ENCODE measurements around the gene CELF5. TPM values are rescaled to one million over a fixed set of nuclear protein-coding genes. Genes with fewer than 3 reads are reported as not detected.
A peak's percentile ranks its signal among the peaks of the same experiment; 100 is the strongest.

The CELF5 gene
- total RNA-seq, 2 experiments from 2014 or later: 0.20 to 0.56 TPM

DNA sequence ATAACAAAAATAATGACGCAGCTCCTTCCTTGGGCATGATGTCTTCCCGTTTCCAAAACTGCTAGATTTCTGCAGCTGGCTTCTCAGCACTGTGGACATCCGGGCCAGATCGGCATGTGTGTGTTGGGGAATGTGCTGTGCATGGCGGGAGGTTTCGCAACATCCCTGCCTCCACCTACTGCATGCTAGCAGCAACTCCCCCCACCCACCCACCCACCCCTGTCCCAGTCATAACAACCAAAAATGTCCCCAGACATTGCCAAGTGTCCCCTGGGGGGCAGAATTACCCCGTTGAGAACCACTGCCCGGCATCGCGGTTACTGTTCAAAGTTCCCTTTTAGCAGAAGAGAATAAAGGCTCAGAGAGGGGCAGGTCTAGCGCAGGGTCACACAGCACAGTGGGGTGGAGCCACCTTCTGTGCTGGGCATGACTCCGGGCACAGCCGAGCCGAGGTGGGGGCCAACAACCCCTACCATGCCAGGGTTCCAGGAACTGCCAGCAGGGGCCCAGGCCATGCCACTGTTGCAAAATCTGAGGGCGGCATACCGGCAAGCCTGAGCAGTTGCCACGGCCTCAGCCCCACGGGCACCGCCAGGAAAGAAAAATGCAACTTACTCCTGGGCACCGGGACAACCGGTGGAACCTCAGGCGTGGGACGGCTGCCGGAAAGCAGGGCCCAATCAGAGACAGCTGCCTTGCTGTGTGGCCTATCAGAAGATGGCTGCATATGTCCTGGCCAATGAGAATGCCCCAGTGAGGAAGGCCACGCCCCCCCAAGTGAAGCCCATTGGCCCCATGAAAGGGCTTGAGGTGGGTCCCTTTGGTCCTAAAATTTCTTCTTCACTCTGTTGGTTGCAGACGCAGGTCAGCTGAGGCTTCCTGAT is 119.4 kb downstream of the CELF5 start:
- Mint-ChIP-seq H3K4me3 (peak overlapping the region; percentile 41), H3K9me3 (no peaks in the 10 kb centered on the region), H3K27me3 (no peaks in the 10 kb centered on the region), H3K27ac (no peak overlapping the region), H3K4me1 (ENCODE audit: low read depth) (peaks cover 5% of the 10 kb centered on the region), H3K36me3 (ENCODE audit: low read depth) (no peaks in the 10 kb centered on the region)
- DNase-seq (peak; percentile 81), ATAC-seq (peak; percentile 86)
- TF ChIP-seq, protein P1, sequence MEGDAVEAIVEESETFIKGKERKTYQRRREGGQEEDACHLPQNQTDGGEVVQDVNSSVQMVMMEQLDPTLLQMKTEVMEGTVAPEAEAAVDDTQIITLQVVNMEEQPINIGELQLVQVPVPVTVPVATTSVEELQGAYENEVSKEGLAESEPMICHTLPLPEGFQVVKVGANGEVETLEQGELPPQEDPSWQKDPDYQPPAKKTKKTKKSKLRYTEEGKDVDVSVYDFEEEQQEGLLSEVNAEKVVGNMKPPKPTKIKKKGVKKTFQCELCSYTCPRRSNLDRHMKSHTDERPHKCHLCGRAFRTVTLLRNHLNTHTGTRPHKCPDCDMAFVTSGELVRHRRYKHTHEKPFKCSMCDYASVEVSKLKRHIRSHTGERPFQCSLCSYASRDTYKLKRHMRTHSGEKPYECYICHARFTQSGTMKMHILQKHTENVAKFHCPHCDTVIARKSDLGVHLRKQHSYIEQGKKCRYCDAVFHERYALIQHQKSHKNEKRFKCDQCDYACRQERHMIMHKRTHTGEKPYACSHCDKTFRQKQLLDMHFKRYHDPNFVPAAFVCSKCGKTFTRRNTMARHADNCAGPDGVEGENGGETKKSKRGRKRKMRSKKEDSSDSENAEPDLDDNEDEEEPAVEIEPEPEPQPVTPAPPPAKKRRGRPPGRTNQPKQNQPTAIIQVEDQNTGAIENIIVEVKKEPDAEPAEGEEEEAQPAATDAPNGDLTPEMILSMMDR (IDR thresholded peaks at IDR 0.05): peak; percentile 22
- CTCF ChIA-PET: interaction anchor here (0.6 to 1.9 kb wide), 10 partner anchors 10 to 135 kb away, joined by 3 to 8 read pairs (median 4); no protein-coding TSS in a partner anchor
- POLR2A ChIA-PET: no interaction called here
- intact Hi-C loops (cut with micrococcal nuclease): no loop called here

DNA sequence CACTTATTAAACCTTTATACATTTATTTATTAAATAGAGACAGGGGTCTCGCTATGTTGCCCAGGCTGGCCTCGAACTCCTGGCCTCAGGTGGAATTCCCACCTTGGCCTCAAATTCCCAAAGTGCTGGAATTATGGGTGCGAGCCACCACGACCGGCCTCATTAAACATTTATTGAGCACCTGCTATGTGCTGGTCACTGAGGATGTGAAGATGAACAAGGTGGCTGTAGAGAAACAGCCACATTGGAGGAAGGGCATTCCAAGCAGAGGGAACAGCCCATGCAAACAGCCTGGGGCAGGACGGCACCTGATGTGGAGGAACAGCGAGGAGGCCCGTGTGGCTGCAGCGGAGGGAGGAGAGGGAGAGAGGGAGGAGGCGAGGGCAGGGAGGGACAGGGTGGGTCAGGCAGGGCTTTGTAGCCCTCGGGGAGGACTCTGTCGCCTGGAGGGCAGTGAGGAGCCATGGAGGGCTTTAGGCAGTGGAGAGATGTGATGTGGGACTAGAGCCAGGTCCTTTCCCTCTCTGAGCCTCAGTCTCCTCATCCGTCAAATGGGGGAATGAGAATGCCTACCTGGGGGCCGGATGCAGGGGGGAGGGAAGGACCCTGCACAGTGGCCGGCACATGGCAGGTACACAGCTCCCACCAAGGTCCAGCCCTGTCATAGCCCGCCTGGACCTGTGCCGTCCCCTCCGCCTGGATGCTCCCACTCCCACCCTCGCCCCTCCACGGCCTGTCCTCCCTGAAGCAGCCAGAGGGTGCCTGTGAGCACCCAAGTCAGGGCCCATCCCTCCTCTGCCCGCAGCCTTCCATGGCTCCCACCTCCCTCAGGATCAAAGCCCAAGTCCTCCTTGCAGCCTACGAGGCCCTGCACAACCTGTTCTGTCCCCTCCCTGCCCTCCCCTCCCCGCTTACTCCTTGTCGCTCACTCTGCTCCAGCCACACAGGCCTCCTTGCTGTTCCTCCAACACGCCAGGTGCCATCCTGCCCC is 120.4 kb downstream of the CELF5 start:
- Mint-ChIP-seq H3K9me3 (no peaks in the 10 kb centered on the region), H3K27me3 (no peaks in the 10 kb centered on the region), H3K36me3 (ENCODE audit: low read depth) (no peaks in the 10 kb centered on the region), H3K4me1 (ENCODE audit: low read depth) (peaks cover 5% of the 10 kb centered on the region), H3K4me3 (no peak overlapping the region), H3K27ac (no peak overlapping the region)
- TF ChIP-seq, protein P1 (IDR thresholded peaks at IDR 0.05): no peak
- intact Hi-C loops (cut with micrococcal nuclease): no loop called here
- CTCF ChIA-PET: interaction anchor here (1.0 to 1.9 kb wide), 3 partner anchors 81 to 134 kb away, joined by 3 to 6 read pairs (median 4); no protein-coding TSS in a partner anchor
- POLR2A ChIA-PET: no interaction called here
- ATAC-seq (no peak), DNase-seq (no peak)

DNA sequence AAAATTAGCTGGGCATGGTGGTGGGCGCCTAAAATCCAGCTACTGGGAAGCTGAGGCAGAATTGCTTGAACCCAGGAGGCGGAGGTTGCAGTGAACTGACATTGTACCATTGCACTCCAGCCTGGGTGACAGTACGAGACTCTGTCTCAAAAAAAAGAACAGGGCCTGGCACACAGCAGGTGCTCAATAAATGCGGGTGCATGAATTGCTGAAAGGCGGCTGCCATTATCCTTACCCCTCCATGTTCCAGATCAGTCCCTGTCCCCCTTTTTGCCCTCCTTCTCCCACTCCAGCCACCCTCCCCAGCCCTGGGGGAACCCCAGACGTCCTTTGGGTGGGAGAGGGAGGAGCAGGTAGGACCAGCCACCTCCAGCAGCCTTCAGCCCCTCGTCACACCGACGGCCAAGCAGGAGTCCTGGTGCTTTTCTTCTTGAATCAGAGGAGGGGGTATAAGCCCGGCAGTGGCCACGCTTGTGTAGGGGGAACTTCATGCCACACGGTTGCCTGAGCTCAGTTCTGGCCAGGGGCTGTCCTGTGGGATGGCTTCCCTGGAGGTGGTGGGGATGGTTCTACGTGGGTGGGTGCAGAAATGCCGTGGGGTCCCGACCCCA is 121.5 kb downstream of the CELF5 start:
- H3K36me3 Mint-ChIP-seq (ENCODE audit: low read depth): no peaks in the 10 kb centered on the region
- TF ChIP-seq, protein P1 (IDR thresholded peaks at IDR 0.05): no peak
- DNase-seq (no peak), ATAC-seq (no peak)
- no peak overlapping the region for H3K27ac Mint-ChIP-seq
- H3K9me3 Mint-ChIP-seq: no peaks in the 10 kb centered on the region
- CTCF ChIA-PET: interaction anchor here (2.3 kb wide), 1 partner anchor 83 kb away, joined by 7 read pairs; no protein-coding TSS in a partner anchor
- peaks cover 5% of the 10 kb centered on the region for H3K4me1 Mint-ChIP-seq (ENCODE audit: low read depth)
- POLR2A ChIA-PET: no interaction called here
- intact Hi-C loops (cut with micrococcal nuclease): no loop called here
- H3K4me3 Mint-ChIP-seq: no peak overlapping the region
- H3K27me3 Mint-ChIP-seq: no peaks in the 10 kb centered on the region

Other genes with a start within 250 kb of the CELF5 start
- gene TLE6, start 247.1 kb upstream of the CELF5 start, total RNA-seq: 1 to 10 TPM; 3.5 to 5.1 TPM
- 1 to 10 TPM; 2.8 to 3.0 TPM for gene TLE2, start 195.4 kb upstream of the CELF5 start, total RNA-seq
- gene TLE5, start 162.2 kb upstream of the CELF5 start, total RNA-seq: 100 to 1,000 TPM; 283 to 296 TPM
- 1 to 10 TPM; 5.2 to 5.4 TPM for gene GNA11, start 130.3 kb upstream of the CELF5 start, total RNA-seq
- 10 to 100 TPM; 44.1 to 45.5 TPM for gene GNA15, start 88.6 kb upstream of the CELF5 start, total RNA-seq
- gene S1PR4, start 45.9 kb upstream of the CELF5 start, total RNA-seq: 10 to 100 TPM; 48.5 to 51.9 TPM
- gene NCLN, start 38.7 kb upstream of the CELF5 start, total RNA-seq: 10 to 100 TPM; 55.9 to 56.8 TPM
- gene NFIC, start 141.9 kb downstream of the CELF5 start, total RNA-seq: 10 to 100 TPM; 19.0 to 20.8 TPM